SK-N-SH treated with all-trans-retinoic acid at 6 μM for 48 hours (cell line): ENCODE data around the gene ERMARD.

Experiments
- BACH2 ChIP-seq: fragments of 250-450 bp; sonication (Bioruptor Pico); IDR thresholded peaks from 2 replicates; pipeline ENCODE4 v1.9.0; 2021; ENCODE audit warnings: mild to moderate bottlenecking, borderline replicate concordance
- ESRRG ChIP-seq: fragments of 250-450 bp; sonication (Bioruptor Pico); IDR thresholded peaks from 2 replicates; pipeline ENCODE4 v1.6.1; 2021; ENCODE audit warnings: mild to moderate bottlenecking
- TF ChIP-seq, protein P1 (sequence below): fragments of 250-450 bp; sonication (Bioruptor Pico); IDR thresholded peaks from 2 replicates; pipeline ENCODE4 v1.8.0; 2020; ENCODE audit warnings: mild to moderate bottlenecking, moderate library complexity, borderline replicate concordance

DNA sequence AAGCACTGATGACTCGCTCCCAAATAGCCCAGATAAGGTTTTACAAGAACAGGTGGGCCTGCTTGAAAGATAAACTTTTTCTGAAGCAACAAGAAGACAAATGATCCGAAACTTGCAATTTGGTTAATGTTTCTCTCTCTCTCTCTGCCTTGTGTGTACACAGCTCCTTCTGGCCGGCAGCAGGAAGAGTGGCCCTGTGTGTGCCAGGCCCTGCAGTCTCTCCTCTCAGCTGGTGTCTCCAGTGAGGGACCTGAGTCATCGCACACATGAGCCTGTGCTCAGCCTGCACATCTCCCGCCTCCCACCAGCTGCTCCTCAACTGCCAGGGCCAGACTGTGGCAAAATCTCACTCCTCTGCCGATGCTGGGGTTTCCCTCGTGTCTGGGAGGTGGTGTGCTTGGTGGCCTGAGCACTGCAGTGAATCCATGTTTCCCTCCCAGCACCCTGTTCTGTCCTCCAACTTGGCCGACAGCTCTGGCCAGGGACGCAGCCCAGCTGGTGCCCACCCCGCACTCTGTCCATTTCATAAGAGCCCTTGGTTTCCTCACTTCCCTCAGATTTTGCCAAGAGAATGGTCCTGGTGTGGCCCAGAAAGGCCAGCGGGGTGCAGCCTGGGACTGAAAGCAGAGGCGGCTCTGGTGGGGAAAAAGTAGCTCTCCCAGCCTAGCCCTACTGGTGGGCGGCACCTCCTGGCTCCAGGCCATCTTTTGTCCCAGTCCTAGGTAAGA lies 49.4 kb downstream of the ERMARD start:
- no peak for TF ChIP-seq BACH2
- TF ChIP-seq ESRRG (CRISPR knock-in tag) = no peak
- TF ChIP-seq, protein P1, sequence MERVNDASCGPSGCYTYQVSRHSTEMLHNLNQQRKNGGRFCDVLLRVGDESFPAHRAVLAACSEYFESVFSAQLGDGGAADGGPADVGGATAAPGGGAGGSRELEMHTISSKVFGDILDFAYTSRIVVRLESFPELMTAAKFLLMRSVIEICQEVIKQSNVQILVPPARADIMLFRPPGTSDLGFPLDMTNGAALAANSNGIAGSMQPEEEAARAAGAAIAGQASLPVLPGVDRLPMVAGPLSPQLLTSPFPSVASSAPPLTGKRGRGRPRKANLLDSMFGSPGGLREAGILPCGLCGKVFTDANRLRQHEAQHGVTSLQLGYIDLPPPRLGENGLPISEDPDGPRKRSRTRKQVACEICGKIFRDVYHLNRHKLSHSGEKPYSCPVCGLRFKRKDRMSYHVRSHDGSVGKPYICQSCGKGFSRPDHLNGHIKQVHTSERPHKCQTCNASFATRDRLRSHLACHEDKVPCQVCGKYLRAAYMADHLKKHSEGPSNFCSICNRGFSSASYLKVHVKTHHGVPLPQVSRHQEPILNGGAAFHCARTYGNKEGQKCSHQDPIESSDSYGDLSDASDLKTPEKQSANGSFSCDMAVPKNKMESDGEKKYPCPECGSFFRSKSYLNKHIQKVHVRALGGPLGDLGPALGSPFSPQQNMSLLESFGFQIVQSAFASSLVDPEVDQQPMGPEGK (CRISPR knock-in tag) = no peak
